H1 (cell line): ENCODE data around the gene HSPBP1. TPM values are rescaled to one million over a fixed set of nuclear protein-coding genes. Genes with fewer than 3 reads are reported as not detected.

ENCODE experiments used
- CTCF ChIA-PET: fragments of 300-600 bp; sonication (Branson Sonifier 250); formaldehyde crosslinking; loops from one replicate; lab custom pipeline; 2021; ENCODE audit not compliant: partially characterized antibody; lab: Charles Lee
- POLR2A ChIA-PET: fragments of 300-600 bp; sonication (Branson Sonifier 250); formaldehyde crosslinking; loops from one replicate; lab custom pipeline; 2021; ENCODE audit warnings: inconsistent platforms; ENCODE audit not compliant: partially characterized antibody; lab: Charles Lee
- DNase-seq, 2 experiments: peaks; one replicate each; pipeline versions ENCODE4 v3.0.0 to v3.0.0-alpha.2; 2010 to 2022; ENCODE audit warnings: low spot score in 2 of 2, low read depth in 1 of 2, mixed read lengths in 1 of 2
- FAIRE-seq: peaks from 2 replicates; lab custom pipeline; 2011; peaks lifted over from hg19 to GRCh38; lab: Jason Lieb, UNC
- H2AFZ ChIP-seq: 2 replicates; pipeline ENCODE4 v1.8.1; 2012; ENCODE audit warnings: low read length, inconsistent platforms
- H2AK5ac ChIP-seq: 2 replicates; pipeline ENCODE4 v1.6.1; 2013; ENCODE audit warnings: low read depth, low read length
- H2BK120ac ChIP-seq: replicated peaks from 2 replicates; pipeline ENCODE3; 2013; ENCODE audit warnings: low read depth, low read length, inconsistent platforms
- H2BK12ac ChIP-seq: 2 replicates; pipeline ENCODE4 v1.6.1; 2013; ENCODE audit warnings: low read depth, low read length
- H2BK15ac ChIP-seq: 2 replicates; pipeline ENCODE4 v1.6.1; 2013; ENCODE audit warnings: low read length
- H2BK20ac ChIP-seq: 2 replicates; pipeline ENCODE4 v1.6.1; 2013; ENCODE audit warnings: low read length
- H2BK5ac ChIP-seq: 2 replicates; pipeline ENCODE4 v1.6.1; 2013; ENCODE audit warnings: low read depth, low read length
- H3K14ac ChIP-seq: 2 replicates; pipeline ENCODE4 v1.6.1; 2013; ENCODE audit warnings: inconsistent platforms; ENCODE audit not compliant: insufficient read length
- H3K18ac ChIP-seq: 2 replicates; pipeline ENCODE4 v1.6.1; 2013; ENCODE audit warnings: low read length; ENCODE audit errors: extremely low read depth
- H3K23ac ChIP-seq: 2 replicates; pipeline ENCODE4 v1.6.1; 2013; ENCODE audit warnings: inconsistent platforms; ENCODE audit not compliant: insufficient read length
- H3K23me2 ChIP-seq: 2 replicates; pipeline ENCODE4 v1.6.1; 2013; ENCODE audit warnings: low read depth, low read length
- H3K27ac ChIP-seq: 2 replicates; pipeline ENCODE4 v1.6.1; 2011; ENCODE audit warnings: low read depth, low read length, inconsistent platforms
- H3K27me3 ChIP-seq, 4 experiments: replicated peaks in 1 of 4; 1 replicate in 1 of 4; 2 replicates in 3 of 4; pipeline versions ENCODE4 v1.6.1 to v1.8.1; 2011 to 2013; ENCODE audit warnings: low read length in 3 of 4, mild to moderate bottlenecking in 3 of 4, inconsistent platforms in 2 of 4, mixed read lengths in 2 of 4, moderate library complexity in 1 of 4; ENCODE audit not compliant: control insufficient read depth in 3 of 4, insufficient read depth in 3 of 4; ENCODE audit errors: extremely low read depth in 1 of 4
- H3K36me3 ChIP-seq, 4 experiments: 2 replicates each; pipeline versions ENCODE4 v1.6.1 to v1.8.1; 2011 to 2013; ENCODE audit warnings: mild to moderate bottlenecking in 4 of 4, low read length in 3 of 4, moderate library complexity in 2 of 4, control low read depth in 1 of 4, inconsistent platforms in 1 of 4; ENCODE audit not compliant: insufficient read depth in 4 of 4, control insufficient read depth in 2 of 4
- H3K4ac ChIP-seq: replicated peaks from 2 replicates; pipeline ENCODE3; 2013; ENCODE audit warnings: low read length, low read depth, mixed read lengths, inconsistent platforms; ENCODE audit not compliant: insufficient read length
- H3K4me1 ChIP-seq, 4 experiments: replicated peaks in 1 of 4; 1 replicate in 1 of 4; 2 replicates in 3 of 4; pipeline versions ENCODE4 v1.6.1 to v1.8.1; 2011 to 2013; ENCODE audit warnings: low read length in 3 of 4, inconsistent platforms in 2 of 4, mixed read lengths in 1 of 4; ENCODE audit not compliant: insufficient read depth in 4 of 4, control insufficient read depth in 3 of 4
- H3K4me2 ChIP-seq, 2 experiments: 2 replicates each; pipeline versions ENCODE4 v1.6.1 to v1.8.1; 2011 to 2013; ENCODE audit warnings: low read depth in 2 of 2, low read length in 2 of 2, control low read depth in 1 of 2, inconsistent platforms in 1 of 2, mild to moderate bottlenecking in 1 of 2; ENCODE audit not compliant: insufficient read depth in 1 of 2
- H3K4me3 ChIP-seq, 4 experiments: fragments of 200-600, 300-600 bp in 1 of 4; sonication (generic), shearing (Covaris generic), sonication (Bioruptor Twin) in 1 of 4; 2 replicates each; pipeline versions ENCODE4 v1.5.1 to v1.8.1; 2011 to 2016; ENCODE audit warnings: low read length in 4 of 4, low read depth in 3 of 4, control low read depth in 2 of 4, inconsistent platforms in 2 of 4, mild to moderate bottlenecking in 2 of 4, mixed read lengths in 1 of 4, moderate library complexity in 1 of 4; ENCODE audit not compliant: insufficient read depth in 2 of 4; ENCODE audit errors: extremely low read depth in 1 of 4
- H3K56ac ChIP-seq: replicated peaks from 2 replicates; pipeline ENCODE3; 2013; ENCODE audit warnings: low read depth, mild to moderate bottlenecking, mixed read lengths, low read length, inconsistent platforms; ENCODE audit not compliant: insufficient read length
- H3K79me1 ChIP-seq: 2 replicates; pipeline ENCODE4 v1.6.1; 2013; ENCODE audit warnings: low read depth, low read length, control low read depth
- H3K79me2 ChIP-seq, 2 experiments: 2 replicates each; pipeline versions ENCODE4 v1.6.1 to v1.8.1; 2012 to 2013; ENCODE audit warnings: low read length in 2 of 2, mild to moderate bottlenecking in 2 of 2, inconsistent platforms in 1 of 2; ENCODE audit not compliant: insufficient read depth in 2 of 2, control insufficient read depth in 1 of 2
- H3K9ac ChIP-seq, 4 experiments: replicated peaks in 1 of 4; 1 replicate in 1 of 4; 2 replicates in 3 of 4; pipeline versions ENCODE4 v1.6.1 to v1.8.1; 2011 to 2013; ENCODE audit warnings: low read depth in 3 of 4, low read length in 3 of 4, control low read depth in 2 of 4, mild to moderate bottlenecking in 2 of 4, moderate library complexity in 2 of 4, inconsistent platforms in 1 of 4; ENCODE audit errors: extremely low read depth in 1 of 4
- H3K9me3 ChIP-seq, 2 experiments: 2 replicates each; pipeline versions ENCODE4 v1.6.1 to v1.8.1; 2012 to 2013; ENCODE audit warnings: mild to moderate bottlenecking in 2 of 2, moderate library complexity in 2 of 2, control low read depth in 1 of 2, inconsistent platforms in 1 of 2, low read depth in 1 of 2, low read length in 1 of 2, mixed read lengths in 1 of 2; ENCODE audit not compliant: insufficient read depth in 2 of 2
- H4K20me1 ChIP-seq, 2 experiments: replicated peaks in 1 of 2; 2 replicates each; pipeline versions ENCODE3 to v1.8.1; 2011 to 2013; ENCODE audit warnings: inconsistent platforms in 2 of 2, low read length in 2 of 2, mild to moderate bottlenecking in 1 of 2; ENCODE audit not compliant: insufficient read depth in 2 of 2, control insufficient read depth in 1 of 2
- H4K5ac ChIP-seq: 2 replicates; pipeline ENCODE4 v1.6.1; 2013; ENCODE audit warnings: low read length, low read depth, mixed read lengths, inconsistent platforms; ENCODE audit not compliant: insufficient read length
- H4K8ac ChIP-seq: 2 replicates; pipeline ENCODE4 v1.8.0; 2013; ENCODE audit warnings: mild to moderate bottlenecking, moderate library complexity, low read length, inconsistent platforms; ENCODE audit not compliant: insufficient read depth; ENCODE audit errors: extremely low read depth
- H4K91ac ChIP-seq: replicated peaks from 2 replicates; pipeline ENCODE3; 2013; ENCODE audit warnings: low read length, mixed read lengths, inconsistent platforms; ENCODE audit not compliant: insufficient read length
- BCL11A ChIP-seq, 2 experiments: IDR thresholded peaks; one replicate each; pipeline ENCODE4 v1.6.1; 2011; ENCODE audit warnings: low read depth in 2 of 2, low read length in 2 of 2, mild to moderate bottlenecking in 2 of 2
- CTBP2 ChIP-seq: IDR thresholded peaks from 2 replicates; pipeline ENCODE4 v1.7.0; 2011; ENCODE audit warnings: borderline replicate concordance, mild to moderate bottlenecking, moderate library complexity, mixed read lengths, low read length; ENCODE audit not compliant: insufficient read depth, insufficient read length
- JUND ChIP-seq: IDR thresholded peaks from 2 replicates; pipeline ENCODE4 v1.6.1; 2011; ENCODE audit warnings: mild to moderate bottlenecking, improper control_type of control experiment, low read length
- ZNF274 ChIP-seq: IDR thresholded peaks from 2 replicates; pipeline ENCODE4 v1.7.0; 2012; ENCODE audit warnings: low read length, borderline replicate concordance; ENCODE audit errors: extremely low read depth
- WGBS, 2 experiments: shearing (Covaris generic) in 1 of 2; methylation state at CpG; one replicate each; pipeline versions ENCODE4 v1.1.6 to v1.1.7; 2013 to 2015; ENCODE audit warnings: low lambda C conversion rate in 2 of 2, mixed read lengths in 2 of 2, inconsistent platforms in 1 of 2, low coverage in 1 of 2, missing lambda C conversion rate in 1 of 2; ENCODE audit not compliant: insufficient replicate concordance in 2 of 2, insufficient coverage in 1 of 2, insufficient read length in 1 of 2; ENCODE audit errors: extremely low coverage in 1 of 2, missing lambda C conversion rate in 1 of 2; 5-methylcytosine and 5-hydroxymethylcytosine counted together
- polyA plus RNA-seq, 7 experiments: library from polyadenylated mRNA; depleted of rRNA in 3 of 7; stranded (reverse) in 5 of 7; unstranded in 2 of 7; fragments of >200 nt in 5 of 7; fragments of 200-250 nt in 2 of 7; gene quantifications; 1 replicate in 5 of 7; 2 replicates in 1 of 7; 4 replicates in 1 of 7; pipeline versions ENCODE4 v1.2.1 to v1.2.3, GENCODE V29; 2011 to 2013; ENCODE audit warnings: missing spikeins in 2 of 7, mixed read lengths in 2 of 7
- total RNA-seq: library from RNA; stranded (reverse); fragmentation: NEBNext Ultra II Directional; extraction: Animal tissue kit (Norgen Biotek cat#: 25700); gene quantifications from 2 replicates; pipeline ENCODE4 v1.2.1, GENCODE V29; 2021
- TF ChIP-seq, protein P1 (sequence below): IDR thresholded peaks from 2 replicates; pipeline ENCODE4 v1.6.1; 2012; ENCODE audit warnings: inconsistent platforms
- TF ChIP-seq, protein P2 (sequence below): IDR thresholded peaks from 2 replicates; pipeline ENCODE4 v1.6.1; 2011; ENCODE audit warnings: low read length, improper control_type of control experiment
- TF ChIP-seq, protein P3 (sequence below): IDR thresholded peaks from 2 replicates; pipeline ENCODE4 v1.6.1; 2012; ENCODE audit warnings: inconsistent platforms

The HSPBP1 gene
- total and polyA plus RNA-seq, 2 of the 8 experiments (the other 6 are each of a cell fraction or from before 2014, with no cell fraction given) = 63.4 to 100 TPM

DNA sequence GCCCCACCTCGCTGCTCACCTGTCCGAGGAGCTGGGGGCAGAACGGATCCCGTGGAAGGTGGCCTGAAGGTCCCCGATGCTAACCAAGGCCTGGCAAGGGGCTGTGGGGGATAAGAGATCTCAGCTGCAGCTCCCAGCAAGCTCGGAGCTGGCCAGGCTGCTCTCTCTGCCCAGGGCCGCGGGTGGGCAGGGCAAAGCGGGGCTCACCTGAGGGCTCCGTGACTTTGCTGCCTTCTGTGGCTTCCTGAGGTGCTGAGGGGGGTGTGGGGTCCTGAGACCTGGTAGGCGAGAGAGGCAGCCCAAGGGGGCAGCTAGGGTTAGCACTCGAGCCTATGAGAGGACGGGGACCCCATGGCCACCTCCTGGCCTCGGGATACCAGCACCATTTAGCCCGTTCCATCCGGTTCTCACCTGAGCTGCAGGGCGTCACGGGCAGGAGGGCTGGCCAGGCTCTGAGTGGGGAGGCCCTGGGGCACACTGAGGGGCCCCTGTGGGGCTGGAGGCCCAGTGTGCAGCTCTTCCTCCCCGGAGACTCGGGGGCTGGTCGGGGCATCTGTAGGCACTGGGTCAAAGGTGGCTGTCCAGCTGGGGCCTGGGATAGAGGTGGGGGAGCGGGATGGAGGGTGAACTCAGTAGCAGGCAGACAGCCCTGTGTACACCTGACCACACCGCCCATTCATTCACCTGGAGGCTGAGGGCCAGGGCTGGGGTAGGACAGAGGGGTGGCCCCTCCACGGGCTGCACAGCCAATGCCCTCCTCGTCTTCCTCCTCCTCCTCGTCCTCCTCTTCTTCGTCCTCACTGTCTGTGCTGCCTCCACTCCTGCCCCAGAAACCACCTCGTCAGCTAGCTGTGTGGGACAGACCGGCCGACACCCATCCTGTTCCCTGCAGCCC, 48.3 kb downstream of the HSPBP1 start:
- Histone ChIP-seq H3K79me2 (no peaks in the 10 kb centered on the region), H3K9ac (no peak overlapping the region), H4K20me1 (peaks cover 0 to 19% of the 10 kb centered on the region in 2 experiments), H4K8ac (no peak overlapping the region), H2BK12ac (no peak overlapping the region), H3K27me3 (no peaks in the 10 kb centered on the region), H4K91ac (no peak overlapping the region), H2AK5ac (no peak overlapping the region), H2BK120ac (no peak overlapping the region), H3K18ac (no peak overlapping the region), H3K4ac (no peak overlapping the region), H3K9me3 (no peaks in the 10 kb centered on the region), H4K5ac (no peak overlapping the region), H3K23ac (no peak overlapping the region), H2BK15ac (no peak overlapping the region), H3K4me2 (no peak overlapping the region), H3K14ac (no peak overlapping the region), H3K56ac (no peak overlapping the region), H3K27ac (no peak overlapping the region), H3K23me2 (no peaks in the 10 kb centered on the region), H3K36me3 (peaks cover 7 to 32% (median 22%) of the 10 kb centered on the region in 4 experiments; a peak in 7 of 8 replicates), H2AFZ (no peak overlapping the region), H2BK5ac (no peak overlapping the region), H3K79me1 (no peaks in the 10 kb centered on the region; the same call in 1 of the 2 replicates), H2BK20ac (no peak overlapping the region), H3K4me1 (no peaks in the 10 kb centered on the region), H3K4me3 (no peak overlapping the region)
- no peak for DNase-seq
- TF ChIP-seq CTBP2 = no peak
- TF ChIP-seq, protein P1, sequence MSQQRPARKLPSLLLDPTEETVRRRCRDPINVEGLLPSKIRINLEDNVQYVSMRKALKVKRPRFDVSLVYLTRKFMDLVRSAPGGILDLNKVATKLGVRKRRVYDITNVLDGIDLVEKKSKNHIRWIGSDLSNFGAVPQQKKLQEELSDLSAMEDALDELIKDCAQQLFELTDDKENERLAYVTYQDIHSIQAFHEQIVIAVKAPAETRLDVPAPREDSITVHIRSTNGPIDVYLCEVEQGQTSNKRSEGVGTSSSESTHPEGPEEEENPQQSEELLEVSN = no peak
- TF ChIP-seq BCL11A (IDR thresholded peaks at IDR 0.05; ENCODE audit: low read depth in 2 of 2, low read length in 2 of 2) = no peak
- TF ChIP-seq, protein P2, sequence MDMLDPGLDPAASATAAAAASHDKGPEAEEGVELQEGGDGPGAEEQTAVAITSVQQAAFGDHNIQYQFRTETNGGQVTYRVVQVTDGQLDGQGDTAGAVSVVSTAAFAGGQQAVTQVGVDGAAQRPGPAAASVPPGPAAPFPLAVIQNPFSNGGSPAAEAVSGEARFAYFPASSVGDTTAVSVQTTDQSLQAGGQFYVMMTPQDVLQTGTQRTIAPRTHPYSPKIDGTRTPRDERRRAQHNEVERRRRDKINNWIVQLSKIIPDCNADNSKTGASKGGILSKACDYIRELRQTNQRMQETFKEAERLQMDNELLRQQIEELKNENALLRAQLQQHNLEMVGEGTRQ = no peak
- TF ChIP-seq, protein P3, sequence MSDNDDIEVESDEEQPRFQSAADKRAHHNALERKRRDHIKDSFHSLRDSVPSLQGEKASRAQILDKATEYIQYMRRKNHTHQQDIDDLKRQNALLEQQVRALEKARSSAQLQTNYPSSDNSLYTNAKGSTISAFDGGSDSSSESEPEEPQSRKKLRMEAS = no peak
- no peak for TF ChIP-seq ZNF274
- TF ChIP-seq JUND = no peak
- WGBS, 2 experiments = 91% methylated on average over 20 of the region's 30 CpGs; no CpG with 5 or more reads in 1 of the 2 experiments
- ChIA-PET POLR2A (interaction anchor here (1.0 to 1.3 kb wide), 3 partner anchors 11 to 172 kb away, joined by 3 read pairs; no protein-coding TSS in a partner anchor), CTCF (interaction anchor here (1.0 kb wide), 1 partner anchor 11 kb away, joined by 3 read pairs; no protein-coding TSS in a partner anchor)
- FAIRE-seq = no peak
